K562 (cell line): ENCODE data around the gene MICU1. TPM values are rescaled to one million over a fixed set of nuclear protein-coding genes. Genes with fewer than 3 reads are reported as not detected.

ENCODE experiments used
- ATAC-seq: fragments of 200-7000 bp; cut with Tn5 transposase; 3 replicates; pipeline ENCODE4 v1.9.1; 2020; ENCODE audit warnings: moderate library complexity
- BruUV-seq: library from RNA; stranded (reverse); fragments of 400-500 nt; replicated peaks from 2 replicates; lab custom pipeline; 2021; lab: Mats Ljungman, UMichigan
- CTCF ChIA-PET: fragments of 300-600 bp; formaldehyde crosslinking; extraction: SDS; loops from one replicate; lab custom pipeline; 2021; ENCODE audit warnings: low intra/inter-chr PET ratio; lab: Yijun Ruan, JAX
- POLR2A ChIA-PET: fragments of 300-600, 350-650 bp; sonication (Branson Sonifier 250); formaldehyde crosslinking; extraction: SDS; loops from one replicate; lab custom pipeline; 2021; ENCODE audit warnings: antibody characterized with exemption, inconsistent platforms; lab: Yijun Ruan, JAX
- DNase-seq, 4 experiments: peaks; one replicate each; pipeline versions ENCODE4 v3.0.0 to v3.0.0-alpha.2; 2011 to 2018; ENCODE audit warnings: low spot score in 3 of 4, mixed read lengths in 3 of 4; ENCODE audit errors: extremely low read depth in 1 of 4
- FAIRE-seq: peaks from 2 replicates; lab custom pipeline; 2011; peaks lifted over from hg19 to GRCh38; lab: Jason Lieb, UNC
- H2AFZ ChIP-seq: 2 replicates; pipeline ENCODE4 v1.6.0; 2011; ENCODE audit warnings: low read depth, low read length, control low read depth, inconsistent platforms
- H3K27ac ChIP-seq: fragments of 200-600 bp; 3 replicates; pipeline ENCODE4 v1.8.0; 2011; ENCODE audit warnings: low read depth, mild to moderate bottlenecking, control low read depth, inconsistent platforms, low read length, moderate library complexity, mixed read lengths; ENCODE audit errors: extremely low read depth
- H3K27me3 ChIP-seq, 2 experiments: fragments of 300-600 bp in 1 of 2; 2 replicates in 1 of 2; 3 replicates in 1 of 2; pipeline versions ENCODE4 v1.6.0 to v1.8.0; 2011; ENCODE audit warnings: inconsistent platforms in 2 of 2, low read length in 2 of 2, mild to moderate bottlenecking in 1 of 2, mixed read lengths in 1 of 2, moderate library complexity in 1 of 2; ENCODE audit not compliant: control insufficient read depth in 2 of 2, insufficient read depth in 2 of 2
- H3K36me3 ChIP-seq: fragments of 300-600 bp; 3 replicates; pipeline ENCODE4 v1.8.0; 2011; ENCODE audit warnings: mild to moderate bottlenecking, low read length, inconsistent platforms; ENCODE audit not compliant: control insufficient read depth, insufficient read depth
- H3K4me1 ChIP-seq, 2 experiments: fragments of 200-600 bp in 1 of 2; replicated peaks in 1 of 2; 2 replicates in 1 of 2; 3 replicates in 1 of 2; pipeline versions ENCODE4 v1.5.1 to v1.8.0; 2011; ENCODE audit warnings: inconsistent platforms in 2 of 2, low read length in 2 of 2, mild to moderate bottlenecking in 1 of 2, mixed read lengths in 1 of 2, moderate library complexity in 1 of 2; ENCODE audit not compliant: control insufficient read depth in 2 of 2, insufficient read depth in 2 of 2
- H3K4me2 ChIP-seq: 2 replicates; pipeline ENCODE4 v1.6.1; 2011; ENCODE audit warnings: low read length, control low read depth, inconsistent platforms, mixed read lengths; ENCODE audit not compliant: insufficient read depth
- H3K4me3 ChIP-seq: fragments of 200-600 bp; sonication (generic), shearing (Covaris generic); 2 replicates; pipeline ENCODE4 v1.5.1; 2016; ENCODE audit warnings: control low read depth, inconsistent platforms
- H3K79me2 ChIP-seq: fragments of 200-600 bp; 3 replicates; pipeline ENCODE4 v1.8.0; 2011; ENCODE audit warnings: low read length, inconsistent platforms; ENCODE audit not compliant: control insufficient read depth, insufficient read depth
- H3K9ac ChIP-seq, 2 experiments: 2 replicates each; pipeline versions ENCODE4 v1.6.0 to v1.6.1; 2011; ENCODE audit warnings: low read depth in 2 of 2, low read length in 2 of 2, control low read depth in 1 of 2, inconsistent platforms in 1 of 2, mild to moderate bottlenecking in 1 of 2, mixed read lengths in 1 of 2; ENCODE audit not compliant: insufficient read depth in 1 of 2
- H3K9me1 ChIP-seq: one replicate; pipeline ENCODE4 v1.6.0; 2011; ENCODE audit warnings: inconsistent platforms, mild to moderate bottlenecking, low read length, moderate library complexity; ENCODE audit not compliant: control insufficient read depth, insufficient read depth
- H3K9me3 ChIP-seq: replicated peaks from 2 replicates; pipeline ENCODE4 v1.5.1; 2011; ENCODE audit warnings: low read depth, low read length, inconsistent platforms; ENCODE audit not compliant: control insufficient read depth, insufficient read depth
- H4K20me1 ChIP-seq: replicated peaks from 2 replicates; pipeline ENCODE4 v1.6.1; 2011; ENCODE audit warnings: low read length, inconsistent platforms, mixed read lengths; ENCODE audit not compliant: control insufficient read depth, insufficient read depth
- ARID1B ChIP-seq: fragments of 450-650 bp; IDR thresholded peaks from 2 replicates; pipeline ENCODE4 v1.6.1; 2016; ENCODE audit warnings: antibody characterized with exemption, mild to moderate bottlenecking, inconsistent platforms
- CTCF ChIP-seq, 3 experiments: IDR thresholded peaks in 2 of 3; conservative IDR thresholded peaks in 1 of 3; 2 replicates each; pipeline ENCODE4 v1.5.1; 2011 to 2012; ENCODE audit warnings: low read length in 3 of 3, mild to moderate bottlenecking in 3 of 3, control low read depth in 2 of 3, improper control_type of control experiment in 1 of 3, inconsistent platforms in 1 of 3, low read depth in 1 of 3, mixed read lengths in 1 of 3, moderate library complexity in 1 of 3; ENCODE audit not compliant: insufficient read depth in 2 of 3
- HDAC2 ChIP-seq: fragments of 450-650 bp; IDR thresholded peaks from 2 replicates; pipeline ENCODE4 v1.6.1; 2016; ENCODE audit warnings: mild to moderate bottlenecking
- KDM1A ChIP-seq, 2 experiments: fragments of 450-650 bp; IDR thresholded peaks; 2 replicates each; pipeline ENCODE4 v1.6.1; 2016; ENCODE audit warnings: mild to moderate bottlenecking in 2 of 2
- MEIS2 ChIP-seq: fragments of 450-650 bp; IDR thresholded peaks from 2 replicates; pipeline ENCODE4 v1.6.1; 2014; ENCODE audit warnings: mild to moderate bottlenecking; ENCODE audit not compliant: partially characterized antibody
- RBM15 ChIP-seq: fragments of 200-400 bp; formaldehyde crosslinking; IDR thresholded peaks from 2 replicates; pipeline ENCODE4 v1.6.1; 2018; ENCODE audit warnings: mild to moderate bottlenecking, low read length, moderate library complexity; ENCODE audit not compliant: insufficient read depth
- RCOR1 ChIP-seq, 2 experiments: IDR thresholded peaks; 2 replicates each; pipeline ENCODE4 v1.6.1; 2012; ENCODE audit warnings: low read depth in 2 of 2, low read length in 2 of 2, borderline replicate concordance in 1 of 2, improper control_type of control experiment in 1 of 2
- SMARCA4 ChIP-seq: fragments of 450-650 bp; IDR thresholded peaks from 2 replicates; pipeline ENCODE4 v1.6.1; 2016
- SOX6 ChIP-seq: fragments of 450-650 bp; IDR thresholded peaks from 2 replicates; pipeline ENCODE4 v1.6.1; 2014; ENCODE audit warnings: mild to moderate bottlenecking
- USF1 ChIP-seq: sonication (generic); formaldehyde crosslinking; IDR thresholded peaks from 2 replicates; pipeline ENCODE4 v1.9.0; 2022; ENCODE audit warnings: mild to moderate bottlenecking, missing genetic modification reagents
- ZNF384 ChIP-seq: IDR thresholded peaks from 2 replicates; pipeline ENCODE4 v1.6.1; 2012; ENCODE audit warnings: low read depth, low read length, improper control_type of control experiment
- ZNF830 ChIP-seq: fragments of 250-450 bp; sonication (Bioruptor Pico); IDR thresholded peaks from 2 replicates; pipeline ENCODE4 v1.5.0; 2021; ENCODE audit warnings: mild to moderate bottlenecking
- WGBS: fragments of 100-300 bp; shearing (Covaris generic); methylation state at CpG from one replicate; pipeline ENCODE4 v1.1.6; 2016; ENCODE audit warnings: low coverage, mixed read lengths; ENCODE audit not compliant: insufficient coverage; ENCODE audit errors: missing lambda C conversion rate; 5-methylcytosine and 5-hydroxymethylcytosine counted together
- in situ Hi-C: fragments of 300-500 bp; cut with MboI; formaldehyde crosslinking; loops from 4 replicates; pipeline ENCODE4 v1.15.0; 2018; ENCODE audit warnings: inconsistent platforms, mixed read lengths
- intact Hi-C: fragments of 100-400 bp; cut with micrococcal nuclease; formaldehyde crosslinking; loops from 2 replicates; pipeline ENCODE4 v1.14.2; 2022
- polyA plus RNA-seq, 8 experiments: library from polyadenylated mRNA; depleted of rRNA in 4 of 8; stranded (reverse) in 5 of 8; unstranded in 3 of 8; fragments of >200 nt; fragmentation: Nextera tagmentation in 2 of 8; fragmentation: Illumina TruSeq in 1 of 8; extraction: Ambion mirVana in 2 of 8; extraction: Trizol in 1 of 8; gene quantifications; 2 replicates each; pipeline versions ENCODE4 v1.2.1 to v1.2.3, GENCODE V29; 2011 to 2014; ENCODE audit warnings: inconsistent platforms in 1 of 8, missing spikeins in 1 of 8
- total RNA-seq, 7 experiments: library from RNA; depleted of rRNA in 6 of 7; stranded (reverse); fragments of >200 nt in 6 of 7; fragmentation: Illumina TruSeq in 2 of 7; extraction: Trizol in 2 of 7; gene quantifications; 2 replicates each; pipeline versions ENCODE4 v1.2.1 to v1.2.3, GENCODE V29; 2011 to 2021; ENCODE audit warnings: low replicate concordance in 1 of 7

MICU1 gene
- total and polyA plus RNA-seq, 9 of the 15 experiments (the other 6 are each of a cell fraction or from before 2014, with no cell fraction given) = 29.3 to 76.8 (median 48.4) TPM

- peaks cover 3 to 5% of the 10 kb centered on the region in 2 experiments; a peak in 1 of 5 replicates for H3K4me1 ChIP-seq
- H3K27me3 ChIP-seq = no peaks in the 10 kb centered on the region
- H3K4me3 ChIP-seq = no peak overlapping the region
- peak overlapping the region in 1 of 2 experiments; percentile 2; a peak in 1 of 4 replicates for H3K9ac ChIP-seq
- ChIA-PET CTCF (no interaction called here), POLR2A (interaction anchor here (1.0 to 4.6 kb wide), 6 partner anchors 10 to 53 kb away, joined by 3 to 32 read pairs (median 3); partner anchors contain the start of gene MICU1)
- peak; percentile 30; the same call in 1 of the 2 replicates for TF ChIP-seq ARID1B
- 0 out of 2 replicates have a peak, but pooled peaks have one; percentile 14 for TF ChIP-seq SOX6
- peak; percentile 34; the same call in 1 of the 2 replicates for TF ChIP-seq HDAC2
- TF ChIP-seq USF1 (CRISPR knock-in tag) = no peak
- no peak for TF ChIP-seq ZNF830 (CRISPR knock-in tag)
- peak; percentile 29 for TF ChIP-seq MEIS2
- TF ChIP-seq SMARCA4 = peak; percentile 35; the same call in 1 of the 2 replicates
- peak; percentile 47 to 48 for TF ChIP-seq KDM1A (IDR thresholded peaks at IDR 0.05)
- TF ChIP-seq ZNF384 = peak; percentile 82
- peak in 1 of 3 experiments; percentile 8; a peak in 1 of 6 replicates for TF ChIP-seq CTCF (IDR thresholded peaks at IDR 0.05 in 2 of 3, conservative IDR thresholded peaks at IDR 0.05 in 1 of 3; ENCODE audit: insufficient read depth in 2 of 3, low read depth in 1 of 3, low read length in 3 of 3)
- no peak for TF ChIP-seq RBM15
- TF ChIP-seq RCOR1 (IDR thresholded peaks at IDR 0.05; ENCODE audit: borderline replicate concordance in 1 of 2, low read depth in 2 of 2, low read length in 2 of 2) = peak in 1 of 2 experiments; percentile 72; a peak in 1 of 4 replicates
- in situ Hi-C loops = no loop called here
- H3K36me3 ChIP-seq = 0 out of 3 replicates have a peak, but pooled peaks cover 4% of the 10 kb centered on the region
- no peak overlapping the region for H3K4me2 ChIP-seq
- intact Hi-C loops = no loop called here
- H3K27ac ChIP-seq = no peak overlapping the region
- WGBS = 12% methylated on average over 5 of the region's 5 CpGs
- FAIRE-seq (peak; percentile 66), ATAC-seq (peak; percentile 82), DNase-seq (peak in 1 of 4 experiments; percentile 43)
- no peaks in the 10 kb centered on the region; the same call in 1 of the 2 replicates for H4K20me1 ChIP-seq
- H3K9me3 ChIP-seq = no peaks in the 10 kb centered on the region
- no TSS peak for BruUV-seq
- peaks cover 36% of the 10 kb centered on the region for H3K79me2 ChIP-seq
- no peak overlapping the region for H2AFZ ChIP-seq
- H3K9me1 ChIP-seq = no peaks in the 10 kb centered on the region
Measured at GRCh38 chr10:72611783-72612182, 14.1 kb downstream of the MICU1 start.
